Skeletal muscle cell (primary cell): Measurements from ENCODE around the gene SCAF11.

Experiments used
- DNase-seq: peaks from one replicate; pipeline ENCODE4 v3.0.0-alpha.2; 2010; ENCODE audit warnings: low read depth
- H3K4me3 ChIP-seq: 2 replicates; pipeline ENCODE4 v1.5.1; 2011; ENCODE audit warnings: low read depth, mild to moderate bottlenecking, control low read depth, low read length, moderate library complexity

Gene SCAF11

DNA sequence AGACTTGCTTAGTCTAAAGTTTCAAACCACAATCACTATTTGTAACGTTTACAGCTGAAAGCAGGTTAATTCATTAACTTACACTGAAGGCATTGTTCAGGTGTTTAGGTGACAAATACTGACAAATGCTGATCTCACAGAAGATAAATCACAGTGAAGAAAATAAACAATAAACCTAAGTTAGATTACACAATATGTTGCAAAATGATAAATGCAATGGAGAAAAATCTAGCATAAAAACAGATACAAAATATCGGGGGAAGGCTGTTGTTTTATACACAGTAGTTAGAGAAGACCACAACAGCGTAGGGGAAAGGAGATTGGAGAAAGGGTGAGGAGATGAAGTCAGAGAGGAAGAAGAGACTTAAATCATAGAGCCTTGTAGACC, 3.0 kb downstream of the SCAF11 start:
- no peak overlapping the region for H3K4me3 ChIP-seq
- DNase-seq = no peak

- H3K4me3 ChIP-seq = no peak overlapping the region
- no peak for DNase-seq
Observed at GRCh38 chr12:45986641-45987339, 3.6 kb downstream of the SCAF11 start.

GRCh38 chr12:45981075-45981837, 9.1 kb downstream of the SCAF11 start:
- no peak for DNase-seq
- H3K4me3 ChIP-seq = no peak overlapping the region

- no peak for DNase-seq
- no peak overlapping the region for H3K4me3 ChIP-seq
Observed at GRCh38 chr12:45980540-45980939, 9.8 kb downstream of the SCAF11 start.

- H3K4me3 ChIP-seq = no peak overlapping the region
- DNase-seq = no peak
Observed at GRCh38 chr12:45978108-45978507, 12.3 kb downstream of the SCAF11 start.

- H3K4me3 ChIP-seq = no peak overlapping the region
- DNase-seq = no peak
Observed at GRCh38 chr12:45977620-45978019, 12.8 kb downstream of the SCAF11 start.

DNA sequence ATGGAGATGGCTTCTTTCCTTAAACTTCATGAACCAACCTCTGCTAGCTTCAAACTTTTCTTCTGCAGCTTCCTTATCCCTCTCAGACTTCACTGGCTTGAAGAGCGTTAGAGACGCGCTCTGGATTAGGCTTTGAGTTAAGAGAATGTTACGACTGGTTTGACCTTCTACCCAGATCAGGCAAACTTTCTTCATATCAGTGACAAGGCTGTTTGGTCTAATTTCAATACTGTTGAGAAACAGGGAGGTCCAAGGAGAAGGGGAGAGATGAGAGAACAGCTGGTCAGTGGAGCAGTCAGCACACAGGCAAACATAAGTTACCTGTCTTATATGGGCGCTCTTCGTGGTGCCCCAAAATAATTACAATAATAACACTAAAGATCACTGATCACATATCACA, 14.9 kb downstream of the SCAF11 start:
- H3K4me3 ChIP-seq = no peak overlapping the region
- DNase-seq = no peak

DNA sequence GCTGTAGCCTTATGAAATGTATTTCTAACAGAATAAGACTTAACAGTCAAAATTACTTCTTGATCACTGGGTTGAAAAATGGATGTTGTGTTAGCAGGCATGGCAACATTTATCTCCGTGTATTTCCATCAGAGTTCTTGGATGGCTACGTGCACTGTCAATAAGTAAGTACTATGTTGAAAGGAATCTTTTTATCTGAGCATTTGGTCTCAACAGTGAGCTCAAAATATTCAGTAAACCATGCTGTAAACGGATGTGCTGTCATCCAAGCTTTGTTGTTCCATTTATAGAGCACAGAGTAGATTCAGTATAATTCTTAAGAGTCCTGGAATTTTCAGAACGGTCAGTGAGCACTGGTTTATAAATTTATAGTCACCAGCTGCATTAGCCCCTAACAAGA, 15.5 kb downstream of the SCAF11 start:
- no peak for DNase-seq

GRCh38 chr12:45974171-45974719, 16.1 kb downstream of the SCAF11 start:
- no peak for DNase-seq
- H3K4me3 ChIP-seq = no peak overlapping the region

More for the DNA sequence above, 15.5 kb downstream of the SCAF11 start:
- H3K4me3 ChIP-seq = no peak overlapping the region

GRCh38 chr12:45973526-45973925, 16.8 kb downstream of the SCAF11 start:
- no peak for DNase-seq

DNA sequence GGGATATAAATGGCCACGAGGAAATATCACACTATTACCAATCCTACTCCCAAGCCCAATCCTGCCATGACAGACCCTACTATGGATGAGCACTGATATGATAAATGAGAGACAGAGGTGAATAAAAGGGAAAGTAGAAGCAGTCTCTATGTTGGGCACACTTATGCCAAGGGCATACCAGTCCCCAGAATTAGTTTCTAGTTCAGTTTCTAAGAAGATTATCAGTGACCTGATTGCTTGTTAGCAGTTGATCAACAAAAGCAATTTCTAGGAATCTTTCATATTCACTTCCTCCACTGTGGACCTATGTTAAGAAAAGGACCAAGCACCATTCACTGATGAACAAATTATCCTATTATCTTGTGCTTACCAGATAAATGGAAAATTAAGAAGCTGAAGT, 20.0 kb downstream of the SCAF11 start:
- H3K4me3 ChIP-seq = no peak overlapping the region
- DNase-seq = no peak

More at GRCh38 chr12:45973526-45973925, 16.8 kb downstream of the SCAF11 start:
- no peak overlapping the region for H3K4me3 ChIP-seq

- no peak for DNase-seq
- H3K4me3 ChIP-seq = no peak overlapping the region
Observed at GRCh38 chr12:45969084-45969483, 21.3 kb downstream of the SCAF11 start.

DNA sequence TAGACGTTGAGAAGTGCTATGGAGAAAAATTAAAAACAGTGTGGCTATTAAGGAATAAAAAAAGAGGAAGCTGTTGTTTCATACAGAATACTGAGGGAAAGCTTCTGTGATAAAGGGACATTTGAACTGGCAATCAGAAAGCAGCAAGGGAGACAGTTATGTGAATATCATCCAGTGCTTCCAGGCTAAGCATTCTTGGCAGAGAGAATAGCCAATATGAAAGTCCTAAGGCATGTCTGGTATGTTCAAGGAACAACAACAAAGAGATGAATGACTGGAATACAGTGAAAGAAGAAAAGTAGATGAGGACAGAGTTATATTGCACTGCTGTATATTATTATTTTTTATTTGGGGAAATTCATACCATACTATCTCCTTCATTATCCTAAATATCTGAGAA, 23.9 kb downstream of the SCAF11 start:
- DNase-seq = no peak
- no peak overlapping the region for H3K4me3 ChIP-seq

GRCh38 chr12:45962553-45963325, 27.6 kb downstream of the SCAF11 start:
- H3K4me3 ChIP-seq = no peak overlapping the region
- no peak for DNase-seq

GRCh38 chr12:45959728-45960127, 30.6 kb downstream of the SCAF11 start:
- no peak for DNase-seq
- H3K4me3 ChIP-seq = no peak overlapping the region

GRCh38 chr12:45959025-45959424, 31.3 kb downstream of the SCAF11 start:
- DNase-seq = no peak
- no peak overlapping the region for H3K4me3 ChIP-seq

DNA sequence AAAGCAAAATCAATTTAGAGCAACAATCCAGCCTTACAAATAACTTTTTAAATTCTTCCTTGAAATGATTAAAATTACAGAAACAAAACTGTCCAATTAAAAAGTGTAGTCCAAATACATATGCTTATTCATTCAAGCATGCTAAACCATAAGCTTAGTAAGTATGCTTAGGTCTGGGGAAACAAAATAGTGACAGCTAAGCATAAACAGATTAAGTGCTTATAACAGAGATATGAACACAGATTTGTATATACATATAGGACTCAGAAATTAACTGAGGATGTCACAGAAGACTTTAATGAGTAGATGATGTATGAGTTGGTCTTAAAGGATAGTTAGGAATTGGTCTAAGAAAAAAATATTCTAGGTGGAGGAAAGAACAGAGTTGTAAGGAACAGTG, 41.8 kb downstream of the SCAF11 start:
- no peak overlapping the region for H3K4me3 ChIP-seq
- no peak for DNase-seq

DNA sequence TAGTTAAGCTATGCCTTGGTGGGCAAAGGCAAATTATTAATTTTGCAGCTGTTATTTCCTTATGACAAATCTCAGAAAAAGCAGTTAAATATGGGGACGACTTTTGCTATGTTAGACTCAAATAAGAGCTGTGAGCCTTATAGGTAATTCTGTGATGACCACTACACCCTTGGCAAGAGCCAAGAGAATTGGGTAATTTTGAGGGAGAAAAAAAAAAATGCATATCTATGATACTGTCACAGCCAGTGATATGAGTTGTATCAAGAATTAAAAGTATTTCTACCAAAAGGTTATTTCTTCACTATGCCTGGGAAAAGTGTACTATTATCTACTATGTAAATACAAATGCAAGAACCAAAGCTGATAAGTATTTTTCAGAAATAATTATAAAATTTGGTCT, 43.9 kb downstream of the SCAF11 start:
- H3K4me3 ChIP-seq = no peak overlapping the region

GRCh38 chr12:45944771-45945170, 45.6 kb downstream of the SCAF11 start:
- no peak for DNase-seq
- H3K4me3 ChIP-seq = no peak overlapping the region

More for the DNA sequence above, 43.9 kb downstream of the SCAF11 start:
- DNase-seq = no peak

GRCh38 chr12:45939759-45940158, 50.6 kb downstream of the SCAF11 start:
- DNase-seq = no peak
- H3K4me3 ChIP-seq = no peak overlapping the region
